ENCODE measurements around the gene SCO2.

DNA sequence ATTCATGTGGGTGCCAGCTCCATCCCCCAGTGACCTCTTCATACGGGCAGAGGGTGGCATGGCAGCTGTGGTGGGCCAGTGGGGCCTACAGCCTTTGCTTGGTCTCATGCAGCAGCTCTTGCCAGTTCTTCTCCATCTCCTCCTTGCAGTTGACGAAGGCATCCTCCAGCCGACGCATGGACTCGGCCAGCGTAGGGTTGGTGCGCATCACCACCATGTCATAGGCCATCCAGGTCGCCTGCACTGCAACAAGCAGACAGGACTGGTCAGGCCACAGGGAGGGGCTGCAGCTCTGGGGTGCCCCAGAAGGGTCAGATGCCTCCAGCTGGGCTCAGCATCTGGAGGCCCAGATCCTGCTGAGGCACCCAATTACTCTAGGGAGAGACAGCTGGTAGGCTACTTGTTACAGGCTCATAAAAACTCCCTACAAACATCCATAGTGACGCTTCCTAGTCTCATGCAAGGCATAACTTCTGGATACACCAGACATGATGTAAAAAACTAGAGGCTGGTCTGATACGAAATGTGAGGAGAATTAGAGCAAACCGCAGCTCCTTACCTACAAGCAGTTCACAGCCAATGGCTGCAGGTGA lies 25.9 kb upstream of the SCO2 start:
- TF ChIP-seq, protein P1, sequence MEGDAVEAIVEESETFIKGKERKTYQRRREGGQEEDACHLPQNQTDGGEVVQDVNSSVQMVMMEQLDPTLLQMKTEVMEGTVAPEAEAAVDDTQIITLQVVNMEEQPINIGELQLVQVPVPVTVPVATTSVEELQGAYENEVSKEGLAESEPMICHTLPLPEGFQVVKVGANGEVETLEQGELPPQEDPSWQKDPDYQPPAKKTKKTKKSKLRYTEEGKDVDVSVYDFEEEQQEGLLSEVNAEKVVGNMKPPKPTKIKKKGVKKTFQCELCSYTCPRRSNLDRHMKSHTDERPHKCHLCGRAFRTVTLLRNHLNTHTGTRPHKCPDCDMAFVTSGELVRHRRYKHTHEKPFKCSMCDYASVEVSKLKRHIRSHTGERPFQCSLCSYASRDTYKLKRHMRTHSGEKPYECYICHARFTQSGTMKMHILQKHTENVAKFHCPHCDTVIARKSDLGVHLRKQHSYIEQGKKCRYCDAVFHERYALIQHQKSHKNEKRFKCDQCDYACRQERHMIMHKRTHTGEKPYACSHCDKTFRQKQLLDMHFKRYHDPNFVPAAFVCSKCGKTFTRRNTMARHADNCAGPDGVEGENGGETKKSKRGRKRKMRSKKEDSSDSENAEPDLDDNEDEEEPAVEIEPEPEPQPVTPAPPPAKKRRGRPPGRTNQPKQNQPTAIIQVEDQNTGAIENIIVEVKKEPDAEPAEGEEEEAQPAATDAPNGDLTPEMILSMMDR (IDR thresholded peaks at IDR 0.05; ENCODE audit: poor library complexity) = no peak
- no peak for TF ChIP-seq EZH2 (IDR thresholded peaks at IDR 0.05; ENCODE audit: borderline replicate concordance)
